OCI-LY1 (cell line): ENCODE data around the gene FBXW9.
A peak's percentile ranks its signal among the peaks of the same experiment; 100 is the strongest.
"Not testable (repeated sequence)": the region's sequence is repeated elsewhere in the genome, so short reads cannot be mapped to it uniquely, and the experiment has no call there.

ENCODE experiments used
- H2AFZ ChIP-seq: fragments of 200-600 bp; sonication (generic), shearing (Covaris generic); 2 replicates; pipeline ENCODE4 v1.6.0; 2014; ENCODE audit warnings: antibody characterized with exemption, mild to moderate bottlenecking, low read length
- H3F3A ChIP-seq: fragments of 200-600 bp; sonication (generic), shearing (Covaris generic); 2 replicates; pipeline ENCODE4 v1.6.0; 2014; ENCODE audit warnings: mild to moderate bottlenecking, antibody characterized with exemption, low read length, moderate library complexity; ENCODE audit not compliant: insufficient read depth
- H3K27ac ChIP-seq: fragments of 200-600 bp; sonication (generic); 2 replicates; pipeline ENCODE4 v1.5.1; 2014; ENCODE audit warnings: low read length, mixed run types, mild to moderate bottlenecking, low read depth; ENCODE audit not compliant: poor library complexity, severe bottlenecking
- H3K27me3 ChIP-seq: fragments of 200-600 bp; sonication (generic); 2 replicates; pipeline ENCODE4 v1.6.0; 2014; ENCODE audit warnings: antibody characterized with exemption, mild to moderate bottlenecking, low read length, moderate library complexity; ENCODE audit not compliant: insufficient read depth
- H3K36me3 ChIP-seq: fragments of 200-600 bp; sonication (generic); 2 replicates; pipeline ENCODE4 v1.6.1; 2014; ENCODE audit warnings: mild to moderate bottlenecking, antibody characterized with exemption, low read length, moderate library complexity, mixed read lengths; ENCODE audit not compliant: insufficient read depth
- H3K4me1 ChIP-seq: fragments of 200-600 bp; sonication (generic); 2 replicates; pipeline ENCODE4 v1.5.1; 2014; ENCODE audit warnings: mild to moderate bottlenecking, low read length, moderate library complexity; ENCODE audit not compliant: insufficient read depth, severe bottlenecking
- H3K4me2 ChIP-seq: fragments of 200-600 bp; sonication (generic), shearing (Covaris generic); 2 replicates; pipeline ENCODE4 v1.6.1; 2014; ENCODE audit warnings: low read length
- H3K4me3 ChIP-seq: fragments of 200-600 bp; sonication (generic); 2 replicates; pipeline ENCODE4 v1.5.1; 2014; ENCODE audit warnings: low read length, low read depth, mild to moderate bottlenecking, mixed read lengths; ENCODE audit not compliant: poor library complexity, severe bottlenecking
- H3K79me2 ChIP-seq: fragments of 200-600 bp; shearing (Covaris generic); 2 replicates; pipeline ENCODE4 v1.6.1; 2016; ENCODE audit warnings: mixed run types, low read length, mixed read lengths; ENCODE audit not compliant: insufficient read depth
- H3K9ac ChIP-seq: fragments of 200-600 bp; sonication (generic), shearing (Covaris generic); 2 replicates; pipeline ENCODE4 v1.6.1; 2014; ENCODE audit warnings: mild to moderate bottlenecking, low read length, mixed read lengths
- H3K9me2 ChIP-seq: fragments of 200-600 bp; sonication (generic), shearing (Covaris generic); 2 replicates; pipeline ENCODE4 v1.6.1; 2014; ENCODE audit warnings: low read depth, mild to moderate bottlenecking, low read length, mixed read lengths
- H3K9me3 ChIP-seq: fragments of 200-600 bp; shearing (Covaris generic); 2 replicates; pipeline ENCODE4 v1.6.1; 2014; ENCODE audit warnings: low read length, mixed read lengths
- H4K20me1 ChIP-seq: fragments of 200-600 bp; sonication (generic), shearing (Covaris generic); 2 replicates; pipeline ENCODE4 v1.6.0; 2016; ENCODE audit warnings: mild to moderate bottlenecking, low read length; ENCODE audit not compliant: insufficient read depth
- CTCF ChIP-seq: fragments of 200-600 bp; sonication (generic), shearing (Covaris generic); IDR thresholded peaks from 2 replicates; pipeline ENCODE4 v1.5.1; 2017; ENCODE audit warnings: mild to moderate bottlenecking, antibody characterized with exemption, low read length, moderate library complexity, mixed read lengths
- EZH2 ChIP-seq: fragments of 200-600 bp; sonication (generic), shearing (Covaris generic); IDR thresholded peaks from 2 replicates; pipeline ENCODE4 v1.8.0; 2017; ENCODE audit warnings: borderline replicate concordance, mixed run types, mild to moderate bottlenecking, antibody characterized with exemption, low read length, moderate library complexity, mixed read lengths

Gene FBXW9

GRCh38 chr19:12680034-12680433 is 16.4 kb downstream of the FBXW9 start:
- no peak overlapping the region for H3K27ac ChIP-seq
- H3K36me3 ChIP-seq: peaks cover 46% of the 10 kb centered on the region
- H3K27me3 ChIP-seq: no peaks in the 10 kb centered on the region
- no peak overlapping the region for H3K4me3 ChIP-seq
- H2AFZ ChIP-seq: no peak overlapping the region
- no peak overlapping the region for H3K9ac ChIP-seq
- no peaks in the 10 kb centered on the region for H3K9me2 ChIP-seq
- no peaks in the 10 kb centered on the region for H3K4me1 ChIP-seq
- H3K9me3 ChIP-seq: no peaks in the 10 kb centered on the region
- TF ChIP-seq EZH2 (no peak), CTCF (no peak)
- H3F3A ChIP-seq: no peaks in the 10 kb centered on the region
- 0 out of 2 replicates have a peak, but pooled peaks cover 4% of the 10 kb centered on the region for H3K79me2 ChIP-seq
- no peaks in the 10 kb centered on the region for H4K20me1 ChIP-seq
- peak overlapping the region; percentile 28; the same call in 1 of the 2 replicates for H3K4me2 ChIP-seq

- peaks cover 58% of the 10 kb centered on the region for H3K36me3 ChIP-seq
- not testable (repeated sequence) for H2AFZ ChIP-seq, H3K27me3 ChIP-seq, H3K4me1 ChIP-seq, H3F3A ChIP-seq, H3K79me2 ChIP-seq, H3K9me2 ChIP-seq, H3K27ac ChIP-seq, H3K4me3 ChIP-seq, H3K4me2 ChIP-seq, H4K20me1 ChIP-seq, H3K9me3 ChIP-seq, H3K9ac ChIP-seq
Observed at GRCh38 chr19:12678039-12678438, 18.4 kb downstream of the FBXW9 start.

- Histone ChIP-seq H4K20me1 (no peaks in the 10 kb centered on the region), H3F3A (no peaks in the 10 kb centered on the region), H3K27me3 (no peaks in the 10 kb centered on the region), H3K79me2 (0 out of 2 replicates have a peak, but pooled peaks cover 4% of the 10 kb centered on the region), H3K9me2 (no peaks in the 10 kb centered on the region), H3K36me3 (peaks cover 66% of the 10 kb centered on the region), H3K4me1 (no peaks in the 10 kb centered on the region), H3K9ac (no peak overlapping the region), H3K27ac (no peak overlapping the region), H2AFZ (no peak overlapping the region), H3K9me3 (no peaks in the 10 kb centered on the region), H3K4me2 (no peak overlapping the region), H3K4me3 (no peak overlapping the region)
- TF ChIP-seq CTCF: no peak
- TF ChIP-seq EZH2: no peak
Observed at GRCh38 chr19:12676928-12677327, 19.5 kb downstream of the FBXW9 start.

- Histone ChIP-seq H3K36me3 (peaks cover 69% of the 10 kb centered on the region), H3K27ac (no peak overlapping the region), H3K9me3 (no peaks in the 10 kb centered on the region), H3K4me1 (no peaks in the 10 kb centered on the region), H3K27me3 (no peaks in the 10 kb centered on the region), H2AFZ (no peak overlapping the region), H3K79me2 (0 out of 2 replicates have a peak, but pooled peaks cover 4% of the 10 kb centered on the region), H3K9me2 (no peaks in the 10 kb centered on the region), H3K4me3 (no peak overlapping the region), H3K4me2 (no peak overlapping the region), H3F3A (no peaks in the 10 kb centered on the region), H3K9ac (no peak overlapping the region), H4K20me1 (no peaks in the 10 kb centered on the region)
- TF ChIP-seq EZH2 (no peak), CTCF (peak; percentile 86)
Observed at GRCh38 chr19:12676384-12676792, 20.0 kb downstream of the FBXW9 start.
